ENCODE results near the gene RAPGEF6. TPM values are rescaled to one million over a fixed set of nuclear protein-coding genes. Genes with fewer than 3 reads are reported as not detected.
"Not testable (repeated sequence)": the region's sequence is repeated elsewhere in the genome, so short reads cannot be mapped to it uniquely, and the experiment has no call there.

The RAPGEF6 gene
- total RNA-seq, 1 experiment from 2014 or later, result 25.0 TPM

GRCh38 chr5:131595088-131596033, 39.7 kb downstream of the RAPGEF6 start:
- H3K36me3 ChIP-seq (ENCODE audit: control insufficient read depth, insufficient read depth, low read length), result no peaks in the 10 kb centered on the region; the same call in 1 of the 2 replicates
- ATAC-seq (no peak), DNase-seq (ENCODE audit: low read depth, low spot score) (no peak)
- no peak overlapping the region for H3K4me3 ChIP-seq (ENCODE audit: low read depth in 2 of 2, low read length in 2 of 2)
- BruUV-seq (replicated peaks), result no TSS peak
- in situ Hi-C loops (cut with HindIII; ENCODE audit: low pct_unique_long_range_greater_than_20kb, low sequenced_read_pairs), result no loop called here
- ChIA-PET CTCF (no interaction called here), POLR2A (no interaction called here)
- TF ChIP-seq TCF7L2 (IDR thresholded peaks at IDR 0.05; ENCODE audit: low read depth, low read length) (no peak), SIN3A (IDR thresholded peaks at IDR 0.05; ENCODE audit: borderline replicate concordance, insufficient read depth, low read depth, low read length) (no peak), REST (IDR thresholded peaks at IDR 0.05; ENCODE audit: insufficient read depth in 1 of 2, low read depth in 2 of 2, low read length in 1 of 2) (no peak)
- intact Hi-C loops (cut with micrococcal nuclease; ENCODE audit: unreplicated experiment), result no loop called here
- no peaks in the 10 kb centered on the region for H3K4me1 ChIP-seq (ENCODE audit: control insufficient read depth, insufficient read depth, low read length)
- H3K9me3 ChIP-seq (ENCODE audit: control insufficient read depth, insufficient read depth, low read depth, low read length), result no peaks in the 10 kb centered on the region
- H3K27ac ChIP-seq (ENCODE audit: low read length), result no peak overlapping the region
- no peaks in the 10 kb centered on the region for H3K27me3 ChIP-seq (ENCODE audit: control insufficient read depth, insufficient read depth, low read length)

GRCh38 chr5:131593921-131594320, 41.1 kb downstream of the RAPGEF6 start:
- no peak overlapping the region for H3K4me3 ChIP-seq (ENCODE audit: low read depth in 2 of 2, low read length in 2 of 2)
- no peaks in the 10 kb centered on the region for H3K4me1 ChIP-seq (ENCODE audit: control insufficient read depth, insufficient read depth, low read length)
- H3K36me3 ChIP-seq (ENCODE audit: control insufficient read depth, insufficient read depth, low read length), result no peaks in the 10 kb centered on the region; the same call in 1 of the 2 replicates
- DNase-seq (ENCODE audit: low read depth, low spot score) (no peak), ATAC-seq (no peak)
- no peak overlapping the region for H3K27ac ChIP-seq (ENCODE audit: low read length)
- no peaks in the 10 kb centered on the region for H3K27me3 ChIP-seq (ENCODE audit: control insufficient read depth, insufficient read depth, low read length)
- POLR2A ChIA-PET, result no interaction called here
- TF ChIP-seq CTCF (IDR thresholded peaks at IDR 0.05) (no peak), TCF7L2 (IDR thresholded peaks at IDR 0.05; ENCODE audit: low read depth, low read length) (no peak), POLR2AphosphoS5 (IDR thresholded peaks at IDR 0.05; ENCODE audit: low read depth, low read length) (no peak), REST (IDR thresholded peaks at IDR 0.05; ENCODE audit: insufficient read depth in 1 of 2, low read depth in 2 of 2, low read length in 1 of 2) (no peak), SIN3A (IDR thresholded peaks at IDR 0.05; ENCODE audit: borderline replicate concordance, insufficient read depth, low read depth, low read length) (no peak)
- intact Hi-C loops (cut with micrococcal nuclease; ENCODE audit: unreplicated experiment), result loop anchor here (5.0 kb wide), 1 partner anchor 413 kb away; no protein-coding TSS in a partner anchor
- CTCF ChIA-PET, result no interaction called here
- in situ Hi-C loops (cut with HindIII; ENCODE audit: low pct_unique_long_range_greater_than_20kb, low sequenced_read_pairs), result no loop called here
- no peaks in the 10 kb centered on the region for H3K9me3 ChIP-seq (ENCODE audit: control insufficient read depth, insufficient read depth, low read depth, low read length)
- no TSS peak for BruUV-seq (replicated peaks)

GRCh38 chr5:131593436-131593835, 41.6 kb downstream of the RAPGEF6 start:
- in situ Hi-C loops (cut with HindIII; ENCODE audit: low pct_unique_long_range_greater_than_20kb, low sequenced_read_pairs), result not testable (repeated sequence)

More at GRCh38 chr5:131593436-131593835, 41.6 kb downstream of the RAPGEF6 start:
- H3K9me3 ChIP-seq (ENCODE audit: control insufficient read depth, insufficient read depth, low read depth, low read length); BruUV-seq (replicated peaks); H3K36me3 ChIP-seq (ENCODE audit: control insufficient read depth, insufficient read depth, low read length); CTCF ChIA-PET; POLR2A ChIA-PET; ATAC-seq; H3K27me3 ChIP-seq (ENCODE audit: control insufficient read depth, insufficient read depth, low read length); H3K4me3 ChIP-seq (ENCODE audit: low read depth in 2 of 2, low read length in 2 of 2); H3K27ac ChIP-seq (ENCODE audit: low read length); DNase-seq (ENCODE audit: low read depth, low spot score); H3K4me1 ChIP-seq (ENCODE audit: control insufficient read depth, insufficient read depth, low read length): not testable (repeated sequence)
- intact Hi-C loops (cut with micrococcal nuclease; ENCODE audit: unreplicated experiment), result loop anchor here (5.0 kb wide), 1 partner anchor 414 kb away; no protein-coding TSS in a partner anchor
